NB4 (cell line): Measurements from ENCODE around the gene PSKH1.
"Not testable (repeated sequence)": the region's sequence is repeated elsewhere in the genome, so short reads cannot be mapped to it uniquely, and the experiment has no call there.

ENCODE experiments used
- DNase-seq: peaks from one replicate; pipeline ENCODE4 v3.0.0; 2010; ENCODE audit warnings: low read depth
- H3K4me3 ChIP-seq: one replicate; pipeline ENCODE4 v1.5.1; 2011; ENCODE audit warnings: mild to moderate bottlenecking, low read depth, low read length, moderate library complexity
- CTCF ChIP-seq: IDR thresholded peaks from one replicate; pipeline ENCODE4 v1.5.1; 2012; ENCODE audit warnings: low read depth, low read length
- MAX ChIP-seq: IDR thresholded peaks from 2 replicates; pipeline ENCODE4 v1.6.1; 2011; ENCODE audit warnings: low read depth, low read length
- MYC ChIP-seq: IDR thresholded peaks from 2 replicates; pipeline ENCODE4 v1.6.1; 2011; ENCODE audit warnings: low read depth, low read length
- POLR2A ChIP-seq: IDR thresholded peaks from 2 replicates; pipeline ENCODE4 v1.6.1; 2011; ENCODE audit warnings: mild to moderate bottlenecking; ENCODE audit not compliant: insufficient read length; ENCODE audit errors: extremely low read depth

The PSKH1 gene

GRCh38 chr16:67936880-67937605 is 44.0 kb downstream of the PSKH1 start:
- H3K4me3 ChIP-seq = peak overlapping the region; percentile 94
- DNase-seq = peak; percentile 93
- TF ChIP-seq CTCF (no peak), MYC (no peak), POLR2A (no peak), MAX (no peak)

GRCh38 chr16:67937713-67938112 is 44.7 kb downstream of the PSKH1 start:
- not testable (repeated sequence) for DNase-seq, H3K4me3 ChIP-seq

GRCh38 chr16:67939507-67940445 is 46.7 kb downstream of the PSKH1 start:
- no peak overlapping the region for H3K4me3 ChIP-seq
- DNase-seq = no peak
- TF ChIP-seq POLR2A (no peak), MYC (no peak), MAX (no peak), CTCF (no peak)

GRCh38 chr16:67940446-67941089 is 47.5 kb downstream of the PSKH1 start:
- H3K4me3 ChIP-seq = no peak overlapping the region

GRCh38 chr16:67941469-67942199 is 48.6 kb downstream of the PSKH1 start:
- TF ChIP-seq MYC (no peak), CTCF (no peak), POLR2A (no peak), MAX (no peak)
- no peak overlapping the region for H3K4me3 ChIP-seq
- DNase-seq = peak; percentile 49

More at GRCh38 chr16:67940446-67941089, 47.5 kb downstream of the PSKH1 start:
- TF ChIP-seq CTCF = no peak
- no peak for TF ChIP-seq MYC
- DNase-seq = no peak

GRCh38 chr16:67942200-67942509 is 49.1 kb downstream of the PSKH1 start:
- no peak overlapping the region for H3K4me3 ChIP-seq
- TF ChIP-seq MAX (no peak), CTCF (peak; percentile 92)
- peak; percentile 68 for DNase-seq
